LNCAP (cell line): ENCODE results near the gene APOBEC3F.

Experiments
- TF ChIP-seq, protein P1 (sequence below): fragments of 450-650 bp; IDR thresholded peaks from 2 replicates; pipeline ENCODE4 v1.5.1; 2017; ENCODE audit warnings: mild to moderate bottlenecking

APOBEC3F gene

GRCh38 chr22:39081598-39081997, 40.9 kb downstream of the APOBEC3F start:
- TF ChIP-seq, protein P1, sequence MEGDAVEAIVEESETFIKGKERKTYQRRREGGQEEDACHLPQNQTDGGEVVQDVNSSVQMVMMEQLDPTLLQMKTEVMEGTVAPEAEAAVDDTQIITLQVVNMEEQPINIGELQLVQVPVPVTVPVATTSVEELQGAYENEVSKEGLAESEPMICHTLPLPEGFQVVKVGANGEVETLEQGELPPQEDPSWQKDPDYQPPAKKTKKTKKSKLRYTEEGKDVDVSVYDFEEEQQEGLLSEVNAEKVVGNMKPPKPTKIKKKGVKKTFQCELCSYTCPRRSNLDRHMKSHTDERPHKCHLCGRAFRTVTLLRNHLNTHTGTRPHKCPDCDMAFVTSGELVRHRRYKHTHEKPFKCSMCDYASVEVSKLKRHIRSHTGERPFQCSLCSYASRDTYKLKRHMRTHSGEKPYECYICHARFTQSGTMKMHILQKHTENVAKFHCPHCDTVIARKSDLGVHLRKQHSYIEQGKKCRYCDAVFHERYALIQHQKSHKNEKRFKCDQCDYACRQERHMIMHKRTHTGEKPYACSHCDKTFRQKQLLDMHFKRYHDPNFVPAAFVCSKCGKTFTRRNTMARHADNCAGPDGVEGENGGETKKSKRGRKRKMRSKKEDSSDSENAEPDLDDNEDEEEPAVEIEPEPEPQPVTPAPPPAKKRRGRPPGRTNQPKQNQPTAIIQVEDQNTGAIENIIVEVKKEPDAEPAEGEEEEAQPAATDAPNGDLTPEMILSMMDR: no peak

- TF ChIP-seq, protein P1: no peak
Observed at GRCh38 chr22:39083212-39084165, 42.8 kb downstream of the APOBEC3F start.

DNA sequence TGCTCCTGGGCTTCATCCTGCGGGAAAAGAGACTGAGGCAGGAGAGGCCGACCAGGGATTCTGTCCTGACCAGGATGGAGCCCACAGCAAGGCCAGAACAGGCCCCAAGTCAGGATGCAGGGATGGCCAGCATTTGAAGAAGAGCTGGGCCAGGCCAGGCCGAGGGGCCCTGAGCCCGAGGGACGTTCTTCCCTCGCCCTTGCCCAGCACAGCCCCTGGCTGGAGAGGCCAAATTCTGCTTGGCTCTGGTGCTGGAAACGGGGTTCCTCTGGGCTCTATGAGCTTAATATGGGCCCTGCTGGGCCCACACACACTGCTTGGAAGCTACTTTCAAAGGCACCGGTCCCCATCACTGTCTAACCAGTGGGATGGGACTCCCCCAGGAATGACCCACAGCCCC, 44.0 kb downstream of the APOBEC3F start:
- TF ChIP-seq, protein P1: no peak

DNA sequence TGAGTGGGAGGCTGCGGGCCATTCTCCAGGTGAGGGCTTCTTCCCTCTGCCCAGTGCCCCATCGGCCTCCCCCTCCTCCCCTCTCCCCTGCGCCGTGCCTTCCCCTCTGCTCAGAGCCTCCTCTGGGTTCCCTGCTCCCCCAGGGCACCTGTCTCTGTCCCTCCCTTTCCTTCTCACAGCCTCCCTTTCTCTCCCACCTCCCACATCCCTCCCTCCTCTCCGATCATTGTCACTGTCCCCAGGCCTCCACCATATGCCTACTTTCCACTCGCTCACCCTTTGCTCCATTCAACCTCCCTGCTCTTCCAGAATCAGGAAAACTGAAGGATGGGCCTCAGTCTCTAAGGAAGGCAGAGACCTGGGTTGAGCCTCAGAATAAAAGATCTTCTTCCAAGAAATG, 46.4 kb downstream of the APOBEC3F start:
- TF ChIP-seq, protein P1: no peak

DNA sequence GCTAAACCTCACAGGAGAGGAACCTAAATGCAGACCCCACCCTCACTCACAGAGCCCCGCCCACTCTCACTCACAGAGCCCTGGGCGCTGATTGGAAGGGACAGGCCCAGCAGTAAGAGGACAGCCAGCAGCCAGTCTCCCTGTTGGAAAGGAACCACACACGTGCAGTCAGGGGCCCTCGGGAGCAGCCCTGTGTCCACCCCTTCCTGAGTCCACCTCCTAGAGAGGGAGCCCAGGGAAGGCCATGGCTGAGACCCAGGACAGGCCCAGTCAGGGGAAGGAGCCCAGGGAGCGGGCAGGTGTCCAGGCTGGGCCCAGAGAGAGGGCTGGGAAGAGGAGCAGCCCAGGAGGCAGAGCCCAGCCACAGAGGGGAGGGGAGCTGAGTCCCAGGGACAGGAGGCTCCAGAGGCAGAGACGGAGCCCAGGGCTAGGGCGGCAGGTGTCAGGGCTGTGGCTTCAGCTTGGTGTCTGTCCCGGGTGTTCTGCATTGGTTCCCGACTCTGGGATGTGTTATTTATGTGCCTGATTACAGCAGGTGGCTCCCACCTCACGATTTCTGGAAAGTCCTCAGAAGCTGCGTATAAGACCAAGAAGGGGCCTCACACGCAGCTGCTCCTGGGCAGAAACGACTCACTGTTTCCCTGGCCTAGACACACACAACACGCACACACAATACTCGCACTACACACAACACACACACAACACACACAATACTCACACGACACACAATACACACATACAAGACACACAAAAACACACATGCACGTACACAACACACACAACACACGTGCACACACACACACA, 47.4 kb downstream of the APOBEC3F start:
- TF ChIP-seq, protein P1: no peak

DNA sequence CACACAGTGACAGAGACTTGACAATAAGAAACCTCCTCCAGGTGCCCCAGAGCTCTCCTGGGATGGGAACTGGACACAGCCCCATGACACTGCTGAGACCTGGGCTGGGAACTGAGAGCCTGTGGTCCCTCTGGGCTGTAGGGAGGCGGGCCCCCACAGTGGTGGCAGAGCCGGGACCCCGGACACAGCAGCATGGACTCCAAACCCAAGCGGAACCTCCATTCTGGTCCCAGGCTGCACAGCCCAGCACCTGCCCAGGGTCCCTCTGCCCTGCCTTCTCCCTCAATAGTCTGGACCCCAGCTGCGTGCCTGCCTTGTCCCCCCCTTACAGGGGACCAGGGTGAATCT, 48.0 kb downstream of the APOBEC3F start:
- TF ChIP-seq, protein P1: no peak

DNA sequence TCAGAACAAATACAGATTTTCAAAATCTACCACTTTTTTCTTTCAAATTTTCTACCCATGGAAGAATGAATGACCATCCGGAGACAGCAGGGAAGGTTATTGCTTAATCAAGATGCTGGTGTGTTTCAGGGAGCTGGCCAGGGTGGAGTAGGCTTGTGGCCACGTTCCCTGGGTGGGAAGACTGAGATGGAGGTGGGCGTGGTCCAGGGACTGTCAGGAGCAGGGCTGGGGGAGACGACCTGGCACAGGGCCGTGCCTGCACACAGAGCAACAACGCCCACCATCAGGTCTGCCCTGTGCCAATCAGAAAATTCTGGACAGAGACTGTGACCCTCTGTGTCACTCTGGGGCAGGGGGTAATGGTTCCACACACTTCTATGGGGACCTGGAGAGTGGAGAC, 49.3 kb downstream of the APOBEC3F start:
- TF ChIP-seq, protein P1: no peak
